Fibroblast of lung (primary cell): ENCODE data around the gene HRH3. TPM values are rescaled to one million over a fixed set of nuclear protein-coding genes. Genes with fewer than 3 reads are reported as not detected.

ENCODE experiments used
- DNase-seq, 2 donors: peaks; one replicate each; pipeline versions ENCODE4 v3.0.0 to v3.0.0-alpha.2; 2010; ENCODE audit warnings: low read depth in 2 of 2
- H2AFZ ChIP-seq: 2 replicates; pipeline ENCODE4 v1.5.1; 2012; ENCODE audit warnings: low read length, control low read depth, inconsistent platforms
- H3K27ac ChIP-seq: 2 replicates; pipeline ENCODE4 v1.5.1; 2011; ENCODE audit warnings: low read length, control low read depth; ENCODE audit not compliant: insufficient read depth
- H3K27me3 ChIP-seq: 2 replicates; pipeline ENCODE4 v1.5.1; 2011; ENCODE audit warnings: mild to moderate bottlenecking, low read length; ENCODE audit not compliant: control insufficient read depth, insufficient read depth
- H3K36me3 ChIP-seq: 2 replicates; pipeline ENCODE4 v1.5.1; 2011; ENCODE audit warnings: low read length; ENCODE audit not compliant: control insufficient read depth, insufficient read depth
- H3K4me1 ChIP-seq: 2 replicates; pipeline ENCODE4 v1.5.1; 2011; ENCODE audit warnings: low read length; ENCODE audit not compliant: control insufficient read depth, insufficient read depth; ENCODE audit errors: extremely low read depth
- H3K4me2 ChIP-seq: 2 replicates; pipeline ENCODE4 v1.5.1; 2011; ENCODE audit warnings: low read length, control low read depth; ENCODE audit not compliant: insufficient read depth; ENCODE audit errors: extremely low read depth
- H3K4me3 ChIP-seq, 4 experiments: fragments of 200-600 bp in 1 of 4; sonication (generic) in 1 of 4; replicated peaks in 1 of 4; 2 replicates each; pipeline ENCODE4 v1.5.1; 2011 to 2016; ENCODE audit warnings: low read length in 4 of 4, low read depth in 3 of 4, mild to moderate bottlenecking in 3 of 4, control low read depth in 2 of 4, inconsistent platforms in 1 of 4, mixed read lengths in 1 of 4; ENCODE audit not compliant: insufficient read depth in 1 of 4; ENCODE audit errors: control extremely low read depth in 1 of 4
- H3K79me2 ChIP-seq: 2 replicates; pipeline ENCODE4 v1.5.1; 2012; ENCODE audit warnings: mild to moderate bottlenecking, low read length, inconsistent platforms; ENCODE audit not compliant: control insufficient read depth, insufficient read depth
- H3K9ac ChIP-seq: 2 replicates; pipeline ENCODE4 v1.5.1; 2011; ENCODE audit warnings: mild to moderate bottlenecking, low read length, control low read depth; ENCODE audit not compliant: insufficient read depth
- H3K9me3 ChIP-seq: 2 replicates; pipeline ENCODE4 v1.5.1; 2012; ENCODE audit warnings: low read depth, low read length; ENCODE audit not compliant: control insufficient read depth, insufficient read depth
- H4K20me1 ChIP-seq: 2 replicates; pipeline ENCODE4 v1.5.1; 2011; ENCODE audit warnings: low read length; ENCODE audit not compliant: control insufficient read depth, insufficient read depth; ENCODE audit errors: extremely low read depth
- CTCF ChIP-seq, 2 donors: IDR thresholded peaks in 1 of 2; conservative IDR thresholded peaks in 1 of 2; 1 replicate in 1 of 2; 2 replicates in 1 of 2; pipeline ENCODE4 v1.5.1; 2011 to 2012; ENCODE audit warnings: low read length in 2 of 2, control low read depth in 1 of 2, inconsistent platforms in 1 of 2, low read depth in 1 of 2, mild to moderate bottlenecking in 1 of 2
- EZH2 ChIP-seq: IDR thresholded peaks from 2 replicates; pipeline ENCODE4 v1.5.1; 2012; ENCODE audit warnings: low read length, control low read depth, mild to moderate bottlenecking; ENCODE audit errors: missing control alignments
- polyA plus RNA-seq, 2 donors: library from polyadenylated mRNA; depleted of rRNA in 1 of 2; stranded (reverse) in 1 of 2; unstranded in 1 of 2; fragments of >200 nt; gene quantifications; 2 replicates each; pipeline ENCODE4 v1.2.1, GENCODE V29; 2011 to 2012; ENCODE audit warnings: missing spikeins in 1 of 2
- total RNA-seq: library from RNA; depleted of rRNA; stranded (reverse); fragments of >200 nt; gene quantifications from 2 replicates; pipeline ENCODE4 v1.2.1, GENCODE V29; 2014

The HRH3 gene
- total and polyA plus RNA-seq, 2 donors (not counting 1 experiment from before 2014, with no cell fraction given) = not detected

- H3K27ac ChIP-seq = no peak overlapping the region
- no peaks in the 10 kb centered on the region for H4K20me1 ChIP-seq
- no peak overlapping the region for H3K4me3 ChIP-seq
- H3K9me3 ChIP-seq = no peaks in the 10 kb centered on the region
- H2AFZ ChIP-seq = no peak overlapping the region
- peaks cover 4% of the 10 kb centered on the region for H3K27me3 ChIP-seq
- H3K4me1 ChIP-seq = no peaks in the 10 kb centered on the region
- H3K36me3 ChIP-seq = no peaks in the 10 kb centered on the region
- peaks cover 10% of the 10 kb centered on the region for H3K79me2 ChIP-seq
- H3K4me2 ChIP-seq = no peak overlapping the region
- no peak overlapping the region for H3K9ac ChIP-seq
- DNase-seq = no peak
- no peak for TF ChIP-seq EZH2
- no peak for TF ChIP-seq CTCF (conservative IDR thresholded peaks at IDR 0.05 in 1 of 2, IDR thresholded peaks at IDR 0.05 in 1 of 2; ENCODE audit: low read depth in 1 of 2, low read length in 2 of 2)
These were observed 16.9 kb upstream of the HRH3 start for GRCh38 chr20:62236766-62237513.

- Histone ChIP-seq H3K79me2 (peaks cover 6% of the 10 kb centered on the region), H3K36me3 (no peaks in the 10 kb centered on the region), H3K9ac (no peak overlapping the region), H2AFZ (no peak overlapping the region), H3K27ac (no peak overlapping the region), H4K20me1 (no peaks in the 10 kb centered on the region), H3K4me3 (no peak overlapping the region), H3K27me3 (peaks cover 4% of the 10 kb centered on the region), H3K9me3 (no peaks in the 10 kb centered on the region), H3K4me1 (no peaks in the 10 kb centered on the region), H3K4me2 (no peak overlapping the region)
- TF ChIP-seq EZH2 = no peak
- no peak for TF ChIP-seq CTCF (conservative IDR thresholded peaks at IDR 0.05 in 1 of 2, IDR thresholded peaks at IDR 0.05 in 1 of 2; ENCODE audit: low read depth in 1 of 2, low read length in 2 of 2)
- no peak for DNase-seq
These were observed 16.1 kb upstream of the HRH3 start for GRCh38 chr20:62236200-62236599.

DNA sequence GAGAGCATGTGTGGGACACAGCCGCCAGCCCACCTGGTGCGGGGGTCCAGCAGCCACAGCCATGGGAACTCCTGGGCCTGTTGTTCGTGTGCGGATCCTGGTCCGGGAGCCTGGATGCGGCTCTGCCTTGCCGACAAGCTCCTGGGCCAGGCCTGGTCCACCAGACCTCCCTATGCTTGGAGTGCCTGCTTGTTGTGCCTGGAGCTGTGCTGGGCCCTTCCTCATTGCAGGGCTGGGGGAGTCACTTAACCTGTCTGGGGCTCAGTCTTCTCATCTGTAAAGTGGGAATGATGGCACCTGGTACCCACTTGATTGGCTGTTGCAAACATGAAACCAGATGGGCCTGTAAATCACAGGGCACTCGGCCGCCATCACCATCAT is 15.7 kb upstream of the HRH3 start:
- Histone ChIP-seq H3K4me2 (no peak overlapping the region), H3K4me1 (no peaks in the 10 kb centered on the region), H4K20me1 (no peaks in the 10 kb centered on the region), H3K79me2 (peaks cover 6% of the 10 kb centered on the region), H3K36me3 (no peaks in the 10 kb centered on the region), H3K27ac (no peak overlapping the region), H3K4me3 (no peak overlapping the region), H3K9ac (no peak overlapping the region), H3K27me3 (peaks cover 4% of the 10 kb centered on the region), H3K9me3 (no peaks in the 10 kb centered on the region), H2AFZ (no peak overlapping the region)
- no peak for TF ChIP-seq EZH2
- no peak for TF ChIP-seq CTCF (conservative IDR thresholded peaks at IDR 0.05 in 1 of 2, IDR thresholded peaks at IDR 0.05 in 1 of 2; ENCODE audit: low read depth in 1 of 2, low read length in 2 of 2)
- DNase-seq = no peak
